HL-60 (cell line): Measurements from ENCODE around the gene NFYC.

Experiments
- DNase-seq, 2 experiments: peaks; one replicate each; pipeline ENCODE4 v3.0.0-alpha.2; 2010 to 2020; ENCODE audit warnings: low read depth in 1 of 2, low spot score in 1 of 2
- H3K27ac ChIP-seq: fragments of 250-450 bp; sonication (Bioruptor Pico); replicated peaks from 2 replicates; pipeline ENCODE4 v1.5.1; 2020; ENCODE audit warnings: mild to moderate bottlenecking, moderate library complexity
- H3K27me3 ChIP-seq: fragments of 250-450 bp; sonication (Bioruptor Pico); 2 replicates; pipeline ENCODE4 v1.5.1; 2021; ENCODE audit warnings: mild to moderate bottlenecking, moderate library complexity; ENCODE audit not compliant: insufficient read depth, poor library complexity, severe bottlenecking
- H3K4me3 ChIP-seq: replicated peaks from 2 replicates; pipeline ENCODE4 v1.5.1; 2011; ENCODE audit warnings: mild to moderate bottlenecking, control low read depth, low read length; ENCODE audit not compliant: insufficient read depth
- GABPA ChIP-seq: IDR thresholded peaks from 2 replicates; pipeline ENCODE4 v1.6.1; 2012; ENCODE audit warnings: low read depth
- POLR2AphosphoS5 ChIP-seq: IDR thresholded peaks from 2 replicates; pipeline ENCODE4 v1.6.1; 2012; ENCODE audit warnings: low read depth
- SPI1 ChIP-seq: IDR thresholded peaks from 2 replicates; pipeline ENCODE4 v1.6.1; 2012; ENCODE audit warnings: low read depth, mild to moderate bottlenecking, borderline replicate concordance
- TF ChIP-seq, protein P1 (sequence below): IDR thresholded peaks from one replicate; pipeline ENCODE4 v1.5.1; 2011; ENCODE audit warnings: low read length, control low read depth, inconsistent platforms; ENCODE audit not compliant: insufficient read depth
- TF ChIP-seq, protein P2 (sequence below): IDR thresholded peaks from 2 replicates; pipeline ENCODE4 v1.6.1; 2012; ENCODE audit warnings: low read depth; ENCODE audit not compliant: insufficient replicate concordance

The NFYC gene

DNA sequence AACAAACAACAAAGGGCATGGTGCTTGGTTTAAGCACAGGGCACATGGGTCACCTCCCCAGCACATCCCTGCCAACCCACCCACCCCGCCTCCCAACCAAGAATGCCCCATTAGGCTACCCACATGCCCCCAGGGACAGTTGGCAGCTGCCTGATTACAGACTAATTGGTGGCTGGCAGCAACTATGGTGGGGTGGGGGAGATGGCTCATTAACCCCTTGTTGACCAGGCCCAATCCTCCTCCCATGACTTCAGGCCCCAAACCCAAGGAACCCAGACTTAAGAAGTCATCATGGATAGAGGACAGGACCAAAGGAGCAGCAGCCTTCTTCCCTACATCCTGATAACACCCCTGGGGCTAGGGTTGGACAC, 27.4 kb upstream of the NFYC start:
- no peak overlapping the region for H3K4me3 ChIP-seq
- H3K27me3 ChIP-seq, result no peaks in the 10 kb centered on the region
- TF ChIP-seq POLR2AphosphoS5, result no peak
- TF ChIP-seq, protein P1, sequence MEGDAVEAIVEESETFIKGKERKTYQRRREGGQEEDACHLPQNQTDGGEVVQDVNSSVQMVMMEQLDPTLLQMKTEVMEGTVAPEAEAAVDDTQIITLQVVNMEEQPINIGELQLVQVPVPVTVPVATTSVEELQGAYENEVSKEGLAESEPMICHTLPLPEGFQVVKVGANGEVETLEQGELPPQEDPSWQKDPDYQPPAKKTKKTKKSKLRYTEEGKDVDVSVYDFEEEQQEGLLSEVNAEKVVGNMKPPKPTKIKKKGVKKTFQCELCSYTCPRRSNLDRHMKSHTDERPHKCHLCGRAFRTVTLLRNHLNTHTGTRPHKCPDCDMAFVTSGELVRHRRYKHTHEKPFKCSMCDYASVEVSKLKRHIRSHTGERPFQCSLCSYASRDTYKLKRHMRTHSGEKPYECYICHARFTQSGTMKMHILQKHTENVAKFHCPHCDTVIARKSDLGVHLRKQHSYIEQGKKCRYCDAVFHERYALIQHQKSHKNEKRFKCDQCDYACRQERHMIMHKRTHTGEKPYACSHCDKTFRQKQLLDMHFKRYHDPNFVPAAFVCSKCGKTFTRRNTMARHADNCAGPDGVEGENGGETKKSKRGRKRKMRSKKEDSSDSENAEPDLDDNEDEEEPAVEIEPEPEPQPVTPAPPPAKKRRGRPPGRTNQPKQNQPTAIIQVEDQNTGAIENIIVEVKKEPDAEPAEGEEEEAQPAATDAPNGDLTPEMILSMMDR, result no peak
- no peak for TF ChIP-seq GABPA
- TF ChIP-seq, protein P2, sequence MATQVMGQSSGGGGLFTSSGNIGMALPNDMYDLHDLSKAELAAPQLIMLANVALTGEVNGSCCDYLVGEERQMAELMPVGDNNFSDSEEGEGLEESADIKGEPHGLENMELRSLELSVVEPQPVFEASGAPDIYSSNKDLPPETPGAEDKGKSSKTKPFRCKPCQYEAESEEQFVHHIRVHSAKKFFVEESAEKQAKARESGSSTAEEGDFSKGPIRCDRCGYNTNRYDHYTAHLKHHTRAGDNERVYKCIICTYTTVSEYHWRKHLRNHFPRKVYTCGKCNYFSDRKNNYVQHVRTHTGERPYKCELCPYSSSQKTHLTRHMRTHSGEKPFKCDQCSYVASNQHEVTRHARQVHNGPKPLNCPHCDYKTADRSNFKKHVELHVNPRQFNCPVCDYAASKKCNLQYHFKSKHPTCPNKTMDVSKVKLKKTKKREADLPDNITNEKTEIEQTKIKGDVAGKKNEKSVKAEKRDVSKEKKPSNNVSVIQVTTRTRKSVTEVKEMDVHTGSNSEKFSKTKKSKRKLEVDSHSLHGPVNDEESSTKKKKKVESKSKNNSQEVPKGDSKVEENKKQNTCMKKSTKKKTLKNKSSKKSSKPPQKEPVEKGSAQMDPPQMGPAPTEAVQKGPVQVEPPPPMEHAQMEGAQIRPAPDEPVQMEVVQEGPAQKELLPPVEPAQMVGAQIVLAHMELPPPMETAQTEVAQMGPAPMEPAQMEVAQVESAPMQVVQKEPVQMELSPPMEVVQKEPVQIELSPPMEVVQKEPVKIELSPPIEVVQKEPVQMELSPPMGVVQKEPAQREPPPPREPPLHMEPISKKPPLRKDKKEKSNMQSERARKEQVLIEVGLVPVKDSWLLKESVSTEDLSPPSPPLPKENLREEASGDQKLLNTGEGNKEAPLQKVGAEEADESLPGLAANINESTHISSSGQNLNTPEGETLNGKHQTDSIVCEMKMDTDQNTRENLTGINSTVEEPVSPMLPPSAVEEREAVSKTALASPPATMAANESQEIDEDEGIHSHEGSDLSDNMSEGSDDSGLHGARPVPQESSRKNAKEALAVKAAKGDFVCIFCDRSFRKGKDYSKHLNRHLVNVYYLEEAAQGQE, result no peak
- no peak for TF ChIP-seq SPI1
- H3K27ac ChIP-seq, result no peak overlapping the region
- DNase-seq, result no peak

DNA sequence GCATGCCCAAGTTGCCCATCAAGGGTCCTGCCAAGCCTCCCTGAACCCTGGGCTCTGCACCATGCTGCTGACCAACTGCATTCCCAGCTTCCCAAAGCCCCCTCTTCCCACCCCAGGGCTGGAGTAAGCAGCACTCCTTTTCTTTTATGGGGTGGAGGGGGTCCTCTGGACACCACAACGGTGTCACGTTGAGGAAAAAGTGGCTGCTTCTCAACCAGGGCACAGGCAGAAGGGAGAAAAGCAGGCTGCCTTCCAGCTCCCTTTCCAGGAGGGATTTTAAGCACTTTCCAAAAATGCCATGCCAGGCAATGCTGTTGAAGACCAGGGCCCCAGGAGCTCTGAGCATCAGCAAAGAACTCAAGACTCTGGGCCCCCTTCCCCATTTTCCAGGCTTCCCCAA, 26.7 kb upstream of the NFYC start:
- no peak for TF ChIP-seq SPI1
- no peak overlapping the region for H3K27ac ChIP-seq
- no peak for DNase-seq
- H3K4me3 ChIP-seq, result no peak overlapping the region
- no peaks in the 10 kb centered on the region for H3K27me3 ChIP-seq

DNA sequence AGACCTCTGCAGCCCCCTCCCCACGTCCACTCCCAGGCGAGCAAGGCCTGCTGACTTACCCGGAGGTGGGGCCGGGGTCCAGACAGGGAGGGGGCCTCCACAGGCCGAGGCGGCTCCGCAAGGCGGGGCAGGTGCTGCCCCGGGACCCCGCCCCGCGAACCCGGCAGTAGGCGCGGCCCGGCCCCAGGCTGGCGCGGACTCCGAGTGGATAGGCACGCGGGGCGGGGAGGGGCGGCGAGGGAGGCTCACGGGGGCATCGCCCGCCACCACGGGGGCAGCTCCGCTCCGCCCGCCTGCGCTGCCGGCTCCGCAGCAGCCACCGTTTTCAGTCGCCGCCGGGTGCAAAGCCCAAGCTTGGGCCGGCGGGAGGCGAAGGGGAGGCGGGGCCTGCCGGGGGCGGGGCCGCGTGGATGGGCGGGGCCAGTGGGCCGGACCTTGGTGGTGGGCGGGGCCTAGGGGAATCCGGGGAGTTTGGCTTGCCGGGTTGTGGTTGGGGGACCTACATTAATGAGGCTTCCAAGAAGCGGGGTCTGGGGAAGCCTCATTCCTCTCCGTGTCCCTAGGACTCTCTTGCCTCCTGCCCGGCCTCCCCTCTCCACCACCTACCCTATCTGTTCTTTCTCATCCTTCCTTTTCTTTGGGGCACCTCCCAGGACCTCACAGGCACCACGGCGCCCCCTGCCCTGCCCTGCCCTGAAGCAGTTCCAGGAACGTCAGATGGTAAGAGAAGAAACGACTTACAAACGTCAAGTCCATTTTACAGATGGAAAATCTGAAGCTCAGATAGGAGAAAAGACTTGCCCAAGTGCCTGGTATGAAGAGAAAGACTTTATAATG, 26.0 kb upstream of the NFYC start, which contains the start of gene RIMS3:
Gene RIMS3 (minus strand): TSS at position 348 of the 837 bp plus-strand sequence. CDS start 23,757 bp downstream, outside the sequence.
- Histone ChIP-seq H3K27me3 (no peaks in the 10 kb centered on the region), H3K27ac (no peak within 1 kb of the TSS), H3K4me3 (peak within 1 kb of the TSS; percentile 56)
- TF ChIP-seq, protein P2, result no peak
- TF ChIP-seq, protein P1, result no peak
- no peak for TF ChIP-seq GABPA
- DNase-seq, result peak; percentile 38 to 68

DNA sequence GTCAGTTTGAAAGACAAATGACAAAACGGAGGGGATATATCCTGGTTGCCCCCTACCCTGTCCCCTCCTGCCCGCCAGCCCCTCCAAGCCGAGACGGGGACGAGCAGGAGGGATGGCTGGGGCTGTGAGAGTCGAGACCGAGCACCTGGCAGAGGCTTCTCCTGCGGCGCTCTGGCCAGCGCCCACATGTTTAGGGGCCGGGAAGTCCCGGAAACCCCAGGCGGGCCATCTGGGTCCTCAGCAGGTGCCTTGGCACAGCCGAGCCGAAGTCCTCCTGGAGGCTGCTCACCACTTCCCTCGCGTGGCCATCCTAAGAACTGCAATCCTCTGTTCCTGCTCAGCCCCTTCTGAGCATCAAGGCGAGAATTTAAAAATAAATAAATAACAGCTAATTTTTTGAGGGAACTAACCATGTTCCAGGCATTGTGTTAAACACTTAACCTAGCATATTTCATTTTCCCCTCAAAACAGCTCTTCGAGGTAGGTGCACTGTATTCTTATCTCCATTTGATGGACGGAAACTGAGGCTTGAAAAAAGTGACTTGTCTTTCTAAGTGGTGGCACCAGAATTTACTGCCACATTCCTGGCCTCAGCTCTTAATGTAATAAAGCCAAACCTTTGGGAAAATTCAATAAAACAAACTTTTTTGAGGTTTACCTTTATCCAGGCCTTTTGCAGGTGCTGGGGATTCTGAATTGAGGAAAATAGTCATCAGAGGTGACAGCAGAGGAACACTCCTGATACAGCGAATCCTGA, 22.6 kb upstream of the NFYC start:
- peak; percentile 32; the same call in 1 of the 2 replicates for TF ChIP-seq SPI1
- no peak for TF ChIP-seq POLR2AphosphoS5
- TF ChIP-seq, protein P1, result peak; percentile 87
- no peak for TF ChIP-seq GABPA
- TF ChIP-seq, protein P2, result no peak
- Histone ChIP-seq H3K4me3 (peak overlapping the region; percentile 11; the same call in 1 of the 2 replicates), H3K27ac (no peak overlapping the region), H3K27me3 (no peaks in the 10 kb centered on the region)
- DNase-seq, result peak; percentile 61 to 73
